ENCODE measurements around the gene ZCCHC8.
"Not testable (repeated sequence)": the region's sequence is repeated elsewhere in the genome, so short reads cannot be mapped to it uniquely, and the experiment has no call there.

GRCh38 chr12:122487807-122488206, 12.9 kb downstream of the ZCCHC8 start:
- not testable (repeated sequence) for TF ChIP-seq CTCF (IDR thresholded peaks at IDR 0.05; ENCODE audit: insufficient read depth, low read length); POLR2AphosphoS5 (IDR thresholded peaks at IDR 0.05; ENCODE audit: low read depth); GABPA (IDR thresholded peaks at IDR 0.05; ENCODE audit: low read depth); REST (IDR thresholded peaks at IDR 0.05; ENCODE audit: insufficient replicate concordance, low read depth)
